Liver (tissue), 3 donors: Measurements from ENCODE around the gene ATP10A.

ENCODE experiments used
- EGR1 ChIP-seq, 2 donors: IDR thresholded peaks; 2 replicates each; pipeline ENCODE4 v1.6.1; 2016 to 2018; ENCODE audit warnings: antibody characterized with exemption in 2 of 2, low read depth in 2 of 2
- FOXA2 ChIP-seq: IDR thresholded peaks from 2 replicates; pipeline ENCODE4 v1.6.1; 2016; ENCODE audit warnings: antibody characterized with exemption
- GABPA ChIP-seq, 2 donors: IDR thresholded peaks in 1 of 2; conservative IDR thresholded peaks in 1 of 2; 2 replicates each; pipeline ENCODE4 v1.6.1; 2016; ENCODE audit warnings: antibody characterized with exemption in 2 of 2, mild to moderate bottlenecking in 1 of 2, moderate library complexity in 1 of 2
- HNF4A ChIP-seq, 2 donors: conservative IDR thresholded peaks; 2 replicates each; pipeline ENCODE4 v1.6.1; 2016; ENCODE audit warnings: antibody characterized with exemption in 2 of 2, mild to moderate bottlenecking in 2 of 2
- RAD21 ChIP-seq, 2 donors: IDR thresholded peaks; 2 replicates each; pipeline ENCODE4 v1.6.1; 2016; ENCODE audit warnings: antibody characterized with exemption in 2 of 2, mild to moderate bottlenecking in 2 of 2
- TAF1 ChIP-seq: conservative IDR thresholded peaks from 2 replicates; pipeline ENCODE4 v1.6.1; 2016; ENCODE audit warnings: antibody characterized with exemption, mild to moderate bottlenecking
- YY1 ChIP-seq: IDR thresholded peaks from 2 replicates; pipeline ENCODE4 v1.6.1; 2016; ENCODE audit warnings: antibody characterized with exemption, mild to moderate bottlenecking
- TF ChIP-seq, protein P1 (sequence below): fragments of 150-350 bp; IDR thresholded peaks from 2 replicates; pipeline ENCODE4 v1.5.1; 2017; ENCODE audit warnings: improper control_type of control experiment, low read depth, low read length; ENCODE audit not compliant: missing input control
- TF ChIP-seq, protein P2 (sequence below): IDR thresholded peaks from 2 replicates; pipeline ENCODE4 v1.6.1; 2016; ENCODE audit warnings: antibody characterized with exemption
- TF ChIP-seq, protein P3 (sequence below): IDR thresholded peaks from 2 replicates; pipeline ENCODE4 v1.6.1; 2016; ENCODE audit warnings: antibody characterized with exemption, mild to moderate bottlenecking
- TF ChIP-seq, protein P4 (sequence below): IDR thresholded peaks from 2 replicates; pipeline ENCODE4 v1.6.1; 2016; ENCODE audit warnings: antibody characterized with exemption
- donor health status: healthy.
- donor health status: healthy.

DNA sequence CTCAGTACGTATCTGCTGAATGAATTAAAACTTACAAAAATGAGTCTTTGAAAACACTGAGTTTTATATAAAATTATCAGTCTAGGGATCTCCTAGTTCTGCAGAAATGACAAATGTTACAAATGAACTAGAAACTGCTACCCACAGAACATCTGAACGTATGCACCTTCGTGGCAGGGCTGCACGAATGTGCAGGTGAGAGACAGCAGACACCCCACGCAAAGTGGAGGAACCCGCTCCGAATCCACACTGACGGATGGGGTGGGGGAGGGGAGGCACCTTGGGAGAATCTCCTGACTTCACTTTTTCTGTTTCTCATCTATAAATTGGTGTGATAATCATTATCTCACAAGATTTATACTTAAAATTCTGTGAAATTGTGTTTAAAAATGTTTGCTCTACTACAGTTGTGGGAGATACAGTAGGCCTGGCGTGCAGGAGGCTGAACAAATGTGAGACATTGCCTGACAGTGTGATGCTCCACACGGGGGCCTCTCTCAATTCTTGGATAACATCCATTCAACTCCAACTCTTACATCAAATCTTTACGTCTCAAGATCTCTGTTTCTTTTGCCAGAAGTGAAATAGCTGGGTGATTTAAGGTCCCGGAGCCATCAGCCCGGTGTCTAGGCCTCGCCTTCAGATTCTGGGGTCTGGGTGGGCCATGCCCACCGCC, 86.9 kb downstream of the ATP10A start:
- TF ChIP-seq TAF1 (no peak), HNF4A (conservative IDR thresholded peaks at IDR 0.05) (no peak), YY1 (no peak), EGR1 (IDR thresholded peaks at IDR 0.05; ENCODE audit: low read depth in 2 of 2) (no peak), GABPA (IDR thresholded peaks at IDR 0.05 in 1 of 2, conservative IDR thresholded peaks at IDR 0.05 in 1 of 2) (no peak), FOXA2 (no peak), RAD21 (IDR thresholded peaks at IDR 0.05) (no peak)
- TF ChIP-seq, protein P1, sequence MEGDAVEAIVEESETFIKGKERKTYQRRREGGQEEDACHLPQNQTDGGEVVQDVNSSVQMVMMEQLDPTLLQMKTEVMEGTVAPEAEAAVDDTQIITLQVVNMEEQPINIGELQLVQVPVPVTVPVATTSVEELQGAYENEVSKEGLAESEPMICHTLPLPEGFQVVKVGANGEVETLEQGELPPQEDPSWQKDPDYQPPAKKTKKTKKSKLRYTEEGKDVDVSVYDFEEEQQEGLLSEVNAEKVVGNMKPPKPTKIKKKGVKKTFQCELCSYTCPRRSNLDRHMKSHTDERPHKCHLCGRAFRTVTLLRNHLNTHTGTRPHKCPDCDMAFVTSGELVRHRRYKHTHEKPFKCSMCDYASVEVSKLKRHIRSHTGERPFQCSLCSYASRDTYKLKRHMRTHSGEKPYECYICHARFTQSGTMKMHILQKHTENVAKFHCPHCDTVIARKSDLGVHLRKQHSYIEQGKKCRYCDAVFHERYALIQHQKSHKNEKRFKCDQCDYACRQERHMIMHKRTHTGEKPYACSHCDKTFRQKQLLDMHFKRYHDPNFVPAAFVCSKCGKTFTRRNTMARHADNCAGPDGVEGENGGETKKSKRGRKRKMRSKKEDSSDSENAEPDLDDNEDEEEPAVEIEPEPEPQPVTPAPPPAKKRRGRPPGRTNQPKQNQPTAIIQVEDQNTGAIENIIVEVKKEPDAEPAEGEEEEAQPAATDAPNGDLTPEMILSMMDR = no peak
- TF ChIP-seq, protein P2, sequence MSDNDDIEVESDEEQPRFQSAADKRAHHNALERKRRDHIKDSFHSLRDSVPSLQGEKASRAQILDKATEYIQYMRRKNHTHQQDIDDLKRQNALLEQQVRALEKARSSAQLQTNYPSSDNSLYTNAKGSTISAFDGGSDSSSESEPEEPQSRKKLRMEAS = no peak
- TF ChIP-seq, protein P3, sequence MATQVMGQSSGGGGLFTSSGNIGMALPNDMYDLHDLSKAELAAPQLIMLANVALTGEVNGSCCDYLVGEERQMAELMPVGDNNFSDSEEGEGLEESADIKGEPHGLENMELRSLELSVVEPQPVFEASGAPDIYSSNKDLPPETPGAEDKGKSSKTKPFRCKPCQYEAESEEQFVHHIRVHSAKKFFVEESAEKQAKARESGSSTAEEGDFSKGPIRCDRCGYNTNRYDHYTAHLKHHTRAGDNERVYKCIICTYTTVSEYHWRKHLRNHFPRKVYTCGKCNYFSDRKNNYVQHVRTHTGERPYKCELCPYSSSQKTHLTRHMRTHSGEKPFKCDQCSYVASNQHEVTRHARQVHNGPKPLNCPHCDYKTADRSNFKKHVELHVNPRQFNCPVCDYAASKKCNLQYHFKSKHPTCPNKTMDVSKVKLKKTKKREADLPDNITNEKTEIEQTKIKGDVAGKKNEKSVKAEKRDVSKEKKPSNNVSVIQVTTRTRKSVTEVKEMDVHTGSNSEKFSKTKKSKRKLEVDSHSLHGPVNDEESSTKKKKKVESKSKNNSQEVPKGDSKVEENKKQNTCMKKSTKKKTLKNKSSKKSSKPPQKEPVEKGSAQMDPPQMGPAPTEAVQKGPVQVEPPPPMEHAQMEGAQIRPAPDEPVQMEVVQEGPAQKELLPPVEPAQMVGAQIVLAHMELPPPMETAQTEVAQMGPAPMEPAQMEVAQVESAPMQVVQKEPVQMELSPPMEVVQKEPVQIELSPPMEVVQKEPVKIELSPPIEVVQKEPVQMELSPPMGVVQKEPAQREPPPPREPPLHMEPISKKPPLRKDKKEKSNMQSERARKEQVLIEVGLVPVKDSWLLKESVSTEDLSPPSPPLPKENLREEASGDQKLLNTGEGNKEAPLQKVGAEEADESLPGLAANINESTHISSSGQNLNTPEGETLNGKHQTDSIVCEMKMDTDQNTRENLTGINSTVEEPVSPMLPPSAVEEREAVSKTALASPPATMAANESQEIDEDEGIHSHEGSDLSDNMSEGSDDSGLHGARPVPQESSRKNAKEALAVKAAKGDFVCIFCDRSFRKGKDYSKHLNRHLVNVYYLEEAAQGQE = no peak
- TF ChIP-seq, protein P4, sequence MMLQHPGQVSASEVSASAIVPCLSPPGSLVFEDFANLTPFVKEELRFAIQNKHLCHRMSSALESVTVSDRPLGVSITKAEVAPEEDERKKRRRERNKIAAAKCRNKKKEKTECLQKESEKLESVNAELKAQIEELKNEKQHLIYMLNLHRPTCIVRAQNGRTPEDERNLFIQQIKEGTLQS = no peak
